Gastroesophageal sphincter (tissue), 4 donors: ENCODE results near the gene PRKRA. TPM values are rescaled to one million over a fixed set of nuclear protein-coding genes. Genes with fewer than 3 reads are reported as not detected.
"Not testable (repeated sequence)": the region's sequence is repeated elsewhere in the genome, so short reads cannot be mapped to it uniquely, and the experiment has no call there.

Experiments used
- ATAC-seq: fragments of 150-250 bp; one replicate; pipeline ENCODE4 v1.9.1; 2016; ENCODE audit warnings: mild to moderate bottlenecking, moderate library complexity
- H3K27ac ChIP-seq, 4 donors: fragments of 200-600 bp; sonication (generic) in 3 of 4; 1 replicate in 3 of 4; 2 replicates in 1 of 4; pipeline ENCODE4 v1.5.1; 2016 to 2019
- H3K27me3 ChIP-seq: fragments of 200-600 bp; sonication (generic); one replicate; pipeline ENCODE4 v1.5.1; 2019
- H3K36me3 ChIP-seq, 2 donors: fragments of 200-600 bp; sonication (generic); one replicate each; pipeline ENCODE4 v1.5.1; 2019; ENCODE audit warnings: control low read depth in 1 of 2
- H3K4me1 ChIP-seq, 3 donors: fragments of 200-600 bp; sonication (generic); 1 replicate in 2 of 3; 2 replicates in 1 of 3; pipeline ENCODE4 v1.5.1; 2016 to 2019; ENCODE audit warnings: control low read depth in 2 of 3
- H3K4me3 ChIP-seq, 2 donors: fragments of 200-600 bp; sonication (generic); one replicate each; pipeline ENCODE4 v1.5.1; 2019; ENCODE audit warnings: mild to moderate bottlenecking in 1 of 2, moderate library complexity in 1 of 2
- H3K9me3 ChIP-seq, 3 donors: fragments of 200-600 bp; sonication (generic); one replicate each; pipeline ENCODE4 v1.5.1; 2017 to 2019; ENCODE audit warnings: control low read depth in 2 of 3
- CTCF ChIP-seq, 4 experiments: fragments of 200-600 bp in 2 of 4; fragments of 450-650 bp in 2 of 4; sonication (generic) in 1 of 4; IDR thresholded peaks; one replicate each; pipeline ENCODE4 v1.5.1; 2017 to 2019; ENCODE audit warnings: antibody characterized with exemption in 4 of 4, mild to moderate bottlenecking in 2 of 4, moderate library complexity in 2 of 4
- EP300 ChIP-seq: sonication (generic); formaldehyde crosslinking; IDR thresholded peaks from one replicate; pipeline ENCODE4 v1.6.1; 2017; ENCODE audit warnings: antibody characterized with exemption, mild to moderate bottlenecking
- POLR2A ChIP-seq, 2 donors: fragments of 450-650 bp; IDR thresholded peaks; one replicate each; pipeline ENCODE4 v1.6.1; 2017; ENCODE audit warnings: antibody characterized with exemption in 2 of 2, mild to moderate bottlenecking in 2 of 2, moderate library complexity in 1 of 2
- POLR2AphosphoS5 ChIP-seq: sonication (generic); formaldehyde crosslinking; IDR thresholded peaks from one replicate; pipeline ENCODE4 v1.6.1; 2017; ENCODE audit warnings: antibody characterized with exemption
- WGBS, 2 donors: methylation state at CpG; one replicate each; pipeline ENCODE4 v1.1.5; 2018; ENCODE audit warnings: low coverage in 1 of 2; 5-methylcytosine and 5-hydroxymethylcytosine counted together
- total RNA-seq, 4 donors: library from RNA; depleted of rRNA; stranded (reverse); fragments of >200 nt; gene quantifications; one replicate each; pipeline ENCODE4 v1.1.0, GENCODE V29; 2016

The PRKRA gene
- total RNA-seq, 4 donors from 2014 or later: 72.2 to 89.9 (median 82.4) TPM

- H3K4me3 ChIP-seq: peak overlapping the region; percentile 68 to 88
- no peak for ATAC-seq
- peaks cover 12 to 59% (median 17%) of the 10 kb centered on the region in 3 donors for H3K4me1 ChIP-seq
- no peaks in the 10 kb centered on the region for H3K9me3 ChIP-seq
- peak overlapping the region; percentile 93 to 98 (median 94) for H3K27ac ChIP-seq
- no peaks in the 10 kb centered on the region for H3K36me3 ChIP-seq
- TF ChIP-seq EP300: no peak
- 0 to 9% methylated on average over 3 of the region's 3 CpGs for WGBS, 2 donors
- no peaks in the 10 kb centered on the region for H3K27me3 ChIP-seq
These were observed 26.6 kb upstream of the PRKRA start for GRCh38 chr2:178477443-178478129.

GRCh38 chr2:178476477-178476876 lies 25.5 kb upstream of the PRKRA start:
- H3K36me3 ChIP-seq: no peaks in the 10 kb centered on the region
- H3K4me3 ChIP-seq: no peak overlapping the region
- H3K27me3 ChIP-seq: no peaks in the 10 kb centered on the region
- H3K27ac ChIP-seq: no peak overlapping the region
- H3K4me1 ChIP-seq: peaks cover 5 to 48% (median 7%) of the 10 kb centered on the region in 3 donors
- no peaks in the 10 kb centered on the region for H3K9me3 ChIP-seq
- ATAC-seq: no peak
- TF ChIP-seq POLR2A (IDR thresholded peaks at IDR 0.05) (no peak), POLR2AphosphoS5 (no peak), EP300 (no peak), CTCF (IDR thresholded peaks at IDR 0.05) (no peak)

GRCh38 chr2:178474560-178474959 lies 23.6 kb upstream of the PRKRA start:
- WGBS, 2 donors: 100% methylated on average over 5 of the region's 5 CpGs; no CpG with 5 or more reads in 1 of the 2 donors

GRCh38 chr2:178473931-178474330 lies 23.0 kb upstream of the PRKRA start:
- WGBS, 2 donors: 6 to 51% methylated on average over 3 to 4 of the region's 4 CpGs
- no peak for ATAC-seq
- no peak overlapping the region for H3K4me3 ChIP-seq
- peak overlapping the region in 1 of 4 donors; percentile 16 for H3K27ac ChIP-seq
- peaks cover 0 to 33% (median 0%) of the 10 kb centered on the region in 3 donors for H3K4me1 ChIP-seq
- TF ChIP-seq CTCF (IDR thresholded peaks at IDR 0.05) (no peak), POLR2AphosphoS5 (peak; percentile 7)
- peaks cover 0 to 6% of the 10 kb centered on the region in 2 donors for H3K36me3 ChIP-seq
- no peaks in the 10 kb centered on the region for H3K27me3 ChIP-seq
- no peaks in the 10 kb centered on the region for H3K9me3 ChIP-seq

More at GRCh38 chr2:178474560-178474959, 23.6 kb upstream of the PRKRA start:
- Histone ChIP-seq H3K4me1 (peaks cover 1 to 40% (median 3%) of the 10 kb centered on the region in 3 donors), H3K27ac (peak overlapping the region in 1 of 4 donors; percentile 16), H3K4me3 (no peak overlapping the region), H3K36me3 (no peaks in the 10 kb centered on the region), H3K27me3 (no peaks in the 10 kb centered on the region), H3K9me3 (no peaks in the 10 kb centered on the region)
- TF ChIP-seq EP300: no peak
- TF ChIP-seq CTCF (IDR thresholded peaks at IDR 0.05): no peak
- no peak for TF ChIP-seq POLR2AphosphoS5
- no peak for TF ChIP-seq POLR2A (IDR thresholded peaks at IDR 0.05)
- no peak for ATAC-seq

- Histone ChIP-seq H3K4me3 (no peak overlapping the region), H3K36me3 (peaks cover 0 to 12% of the 10 kb centered on the region in 2 donors), H3K27me3 (no peaks in the 10 kb centered on the region), H3K27ac (no peak overlapping the region), H3K4me1 (peaks cover 0 to 32% (median 0%) of the 10 kb centered on the region in 3 donors), H3K9me3 (no peaks in the 10 kb centered on the region)
- no peak for TF ChIP-seq POLR2AphosphoS5
- no peak for TF ChIP-seq POLR2A (IDR thresholded peaks at IDR 0.05)
- TF ChIP-seq CTCF (IDR thresholded peaks at IDR 0.05): no peak
- TF ChIP-seq EP300: no peak
- WGBS, 2 donors: 93 to 100% methylated on average over 1 to 2 of the region's 2 CpGs
- ATAC-seq: no peak
These were observed 22.4 kb upstream of the PRKRA start for GRCh38 chr2:178473373-178473772.

- WGBS, 2 donors: 94 to 100% methylated on average over 1 to 4 of the region's 5 CpGs
- ATAC-seq, H3K27me3 ChIP-seq, H3K4me3 ChIP-seq, H3K27ac ChIP-seq, H3K9me3 ChIP-seq: not testable (repeated sequence)
- H3K4me1 ChIP-seq: peaks cover 0 to 16% (median 0%) of the 10 kb centered on the region in 3 donors
- peaks cover 0 to 28% of the 10 kb centered on the region in 2 donors for H3K36me3 ChIP-seq
These were observed 20.3 kb upstream of the PRKRA start for GRCh38 chr2:178471313-178471712.
